ENCODE measurements around the gene MORN5. TPM values are rescaled to one million over a fixed set of nuclear protein-coding genes. Genes with fewer than 3 reads are reported as not detected.

The MORN5 gene
- total RNA-seq, 4 donors from 2014 or later: 1.8 to 12.6 TPM; not detected in 2

- Histone ChIP-seq H3K27me3 (no peaks in the 10 kb centered on the region), H3K4me3 (no peak overlapping the region), H3K36me3 (no peaks in the 10 kb centered on the region), H3K9me3 (no peaks in the 10 kb centered on the region), H3K4me1 (peaks cover 0 to 4% of the 10 kb centered on the region in 2 donors), H3K27ac (no peak overlapping the region)
- TF ChIP-seq POLR2A (IDR thresholded peaks at IDR 0.05) (peak in 1 of 2 donors; percentile 12), CTCF (IDR thresholded peaks at IDR 0.05) (peak; percentile 91 to 97 (median 96))
- DNase-seq: peak; percentile 70 to 79
- intact Hi-C loops (cut with DNase I; ENCODE audit: low total_unique reads): no loop called here
Observed at GRCh38 chr9:122125158-122125508, 34.6 kb upstream of the MORN5 start.

DNA sequence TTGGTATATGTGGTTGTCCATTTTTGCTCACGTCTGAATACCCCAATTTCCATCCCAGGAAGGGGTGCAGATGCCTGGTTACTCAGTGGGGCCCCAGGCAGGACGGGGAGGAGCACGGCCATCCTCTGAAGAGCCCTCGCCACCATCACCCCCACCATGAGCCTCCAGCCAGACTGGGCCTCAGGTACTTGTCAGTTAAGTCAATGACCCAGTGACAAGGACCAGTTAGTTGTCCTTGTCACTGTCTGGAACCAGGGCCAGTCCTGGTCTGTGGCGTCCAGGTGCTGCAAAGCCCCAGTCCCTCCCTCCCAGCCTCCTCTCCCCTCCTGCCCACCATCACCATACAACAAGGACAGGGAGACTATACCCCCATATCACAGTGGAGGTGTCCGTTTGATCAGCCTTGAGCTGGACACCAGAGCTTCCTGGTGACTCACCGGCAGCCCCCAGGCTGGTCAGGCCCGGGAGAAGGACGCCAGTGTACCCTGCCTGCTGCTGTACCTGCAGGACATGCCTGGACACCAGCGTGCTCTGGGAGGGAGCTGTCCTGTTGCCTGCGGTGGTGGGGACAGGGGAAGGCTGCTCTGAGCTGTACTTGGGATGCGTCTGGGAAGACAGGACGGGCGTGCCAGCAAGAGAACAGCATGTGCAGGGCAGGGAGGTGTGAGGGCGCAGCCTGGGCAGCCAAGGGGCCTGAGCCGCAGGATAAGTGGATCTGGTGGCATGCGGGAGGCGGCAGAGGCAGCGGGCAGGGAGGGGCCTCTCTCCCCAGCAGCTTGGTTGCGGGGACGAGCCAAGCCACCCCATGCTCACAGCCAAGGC lies 34.0 kb upstream of the MORN5 start:
- Histone ChIP-seq H3K4me3 (no peak overlapping the region), H3K36me3 (no peaks in the 10 kb centered on the region), H3K9me3 (no peaks in the 10 kb centered on the region), H3K27me3 (no peaks in the 10 kb centered on the region), H3K27ac (no peak overlapping the region), H3K4me1 (peaks cover 0 to 4% of the 10 kb centered on the region in 2 donors)
- TF ChIP-seq POLR2A (IDR thresholded peaks at IDR 0.05): no peak
- TF ChIP-seq CTCF (IDR thresholded peaks at IDR 0.05): no peak
- DNase-seq: no peak
- intact Hi-C loops (cut with DNase I; ENCODE audit: low total_unique reads): no loop called here

DNA sequence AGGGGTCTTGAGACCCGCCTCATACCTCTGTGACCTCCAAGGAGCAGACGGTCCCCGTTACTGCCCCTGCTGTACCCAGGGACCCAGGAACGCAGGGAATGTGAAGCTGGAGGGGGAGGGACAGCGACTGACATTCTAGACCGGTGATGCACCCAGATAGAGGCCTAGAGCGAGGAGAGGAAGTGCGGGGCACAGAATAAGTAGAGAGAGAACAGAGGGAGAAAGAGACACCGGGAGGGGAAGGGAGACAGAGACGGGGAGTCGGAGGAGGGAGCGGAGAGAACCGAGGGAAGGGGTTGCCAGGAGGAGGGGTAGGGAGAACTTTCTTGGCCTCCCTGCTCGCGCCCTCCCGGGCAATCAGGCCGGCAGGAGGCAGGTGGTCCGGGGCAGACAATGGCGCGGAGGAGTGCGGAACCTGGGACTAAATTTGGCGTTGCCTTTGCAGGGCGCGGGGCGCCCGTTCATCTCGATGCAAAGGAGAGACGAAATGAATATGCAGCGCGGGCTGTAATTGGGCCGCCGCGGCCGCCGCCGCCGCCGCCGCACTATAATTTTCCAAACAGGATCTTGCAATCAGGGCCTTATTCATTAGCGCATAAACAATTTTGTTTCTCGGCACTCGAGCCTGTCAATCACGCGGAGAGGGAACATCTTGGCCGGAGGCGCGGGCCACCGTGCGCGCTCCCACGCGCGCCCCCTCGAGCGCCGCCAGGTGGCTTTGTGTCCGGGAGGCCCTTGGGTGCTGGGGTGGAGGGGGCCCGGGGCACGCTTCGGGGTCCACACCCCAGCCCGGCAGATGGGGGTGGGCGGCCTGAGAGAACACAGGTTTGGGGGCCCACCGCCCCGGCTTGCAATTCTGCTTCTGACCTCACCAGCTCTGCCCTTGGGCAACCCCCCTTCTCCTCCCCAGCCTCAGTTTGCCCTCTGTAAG lies 33.1 kb upstream of the MORN5 start:
- peak overlapping the region in 1 of 2 donors; percentile 3 for H3K4me3 ChIP-seq
- DNase-seq: no peak
- no peaks in the 10 kb centered on the region for H3K36me3 ChIP-seq
- TF ChIP-seq POLR2A (IDR thresholded peaks at IDR 0.05): no peak
- TF ChIP-seq CTCF (IDR thresholded peaks at IDR 0.05): no peak
- intact Hi-C loops (cut with DNase I; ENCODE audit: low total_unique reads): no loop called here
- no peak overlapping the region for H3K27ac ChIP-seq
- no peaks in the 10 kb centered on the region for H3K27me3 ChIP-seq
- no peaks in the 10 kb centered on the region for H3K9me3 ChIP-seq
- H3K4me1 ChIP-seq: peaks cover 0 to 4% of the 10 kb centered on the region in 2 donors

GRCh38 chr9:122127396-122127798 lies 32.3 kb upstream of the MORN5 start:
- no peak for DNase-seq
- no peaks in the 10 kb centered on the region for H3K27me3 ChIP-seq
- no peak overlapping the region for H3K4me3 ChIP-seq
- peaks cover 0 to 4% of the 10 kb centered on the region in 2 donors for H3K4me1 ChIP-seq
- intact Hi-C loops (cut with DNase I; ENCODE audit: low total_unique reads): no loop called here
- no peaks in the 10 kb centered on the region for H3K36me3 ChIP-seq
- no peak overlapping the region for H3K27ac ChIP-seq
- H3K9me3 ChIP-seq: no peaks in the 10 kb centered on the region
- TF ChIP-seq POLR2A (IDR thresholded peaks at IDR 0.05) (no peak), CTCF (IDR thresholded peaks at IDR 0.05) (no peak)
